Ovary (tissue), 3 donors: ENCODE measurements around the gene PHF21A.

Source experiments
- EP300 ChIP-seq: sonication (generic); formaldehyde crosslinking; IDR thresholded peaks from one replicate; pipeline ENCODE4 v1.6.1; 2017; ENCODE audit warnings: antibody characterized with exemption
- TF ChIP-seq, protein P1 (sequence below), 3 donors: fragments of 450-650 bp in 2 of 3; fragments of 200-600 bp in 1 of 3; IDR thresholded peaks; one replicate each; pipeline versions ENCODE4 v1.5.1 to v1.8.0; 2016 to 2022; ENCODE audit warnings: antibody characterized with exemption in 3 of 3, mild to moderate bottlenecking in 1 of 3
- donor health status: DM: no; HTN: no; CAD: no.

DNA sequence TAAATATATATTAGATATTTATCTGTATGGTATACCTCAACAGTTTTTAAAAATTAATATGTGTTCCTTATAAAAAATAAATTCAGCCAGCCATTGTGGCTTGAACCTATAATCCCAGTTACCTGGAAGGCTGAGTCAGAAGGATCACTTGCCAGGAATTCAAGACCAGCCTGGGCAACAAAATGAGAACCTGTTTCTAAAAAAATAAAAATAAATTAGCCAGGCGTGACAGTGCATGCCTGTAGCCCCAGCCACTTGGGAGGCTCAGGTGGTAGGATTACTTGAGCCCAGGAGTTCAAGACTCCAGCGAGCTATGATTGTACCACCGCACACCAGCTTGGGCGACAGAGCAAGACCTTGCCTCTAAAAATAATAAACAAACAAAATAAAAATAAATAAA lies 54.9 kb downstream of the PHF21A start:
- TF ChIP-seq, protein P1, sequence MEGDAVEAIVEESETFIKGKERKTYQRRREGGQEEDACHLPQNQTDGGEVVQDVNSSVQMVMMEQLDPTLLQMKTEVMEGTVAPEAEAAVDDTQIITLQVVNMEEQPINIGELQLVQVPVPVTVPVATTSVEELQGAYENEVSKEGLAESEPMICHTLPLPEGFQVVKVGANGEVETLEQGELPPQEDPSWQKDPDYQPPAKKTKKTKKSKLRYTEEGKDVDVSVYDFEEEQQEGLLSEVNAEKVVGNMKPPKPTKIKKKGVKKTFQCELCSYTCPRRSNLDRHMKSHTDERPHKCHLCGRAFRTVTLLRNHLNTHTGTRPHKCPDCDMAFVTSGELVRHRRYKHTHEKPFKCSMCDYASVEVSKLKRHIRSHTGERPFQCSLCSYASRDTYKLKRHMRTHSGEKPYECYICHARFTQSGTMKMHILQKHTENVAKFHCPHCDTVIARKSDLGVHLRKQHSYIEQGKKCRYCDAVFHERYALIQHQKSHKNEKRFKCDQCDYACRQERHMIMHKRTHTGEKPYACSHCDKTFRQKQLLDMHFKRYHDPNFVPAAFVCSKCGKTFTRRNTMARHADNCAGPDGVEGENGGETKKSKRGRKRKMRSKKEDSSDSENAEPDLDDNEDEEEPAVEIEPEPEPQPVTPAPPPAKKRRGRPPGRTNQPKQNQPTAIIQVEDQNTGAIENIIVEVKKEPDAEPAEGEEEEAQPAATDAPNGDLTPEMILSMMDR (IDR thresholded peaks at IDR 0.05) = no peak
- no peak for TF ChIP-seq EP300
